Natural killer cell (primary cell): ENCODE measurements around the gene P4HA2. TPM values are rescaled to one million over a fixed set of nuclear protein-coding genes. Genes with fewer than 3 reads are reported as not detected.
A peak's percentile ranks its signal among the peaks of the same experiment; 100 is the strongest.

Experiments used
- ATAC-seq, 3 donors: fragments of 150-1000 bp in 2 of 3; fragments of 200-7000 bp in 1 of 3; cut with Tn5 transposase; 1 replicate in 1 of 3; 2 replicates in 2 of 3; pipeline ENCODE4 v1.10.0; 2021; ENCODE audit warnings: mild to moderate bottlenecking in 2 of 3, moderate library complexity in 2 of 3
- DNase-seq, 2 donors: peaks; one replicate each; pipeline versions ENCODE4 v3.0.0 to v3.0.0-alpha.2; 2013 to 2021; ENCODE audit warnings: mixed read lengths in 1 of 2
- H3K27ac ChIP-seq: one replicate; pipeline ENCODE4 v1.5.1; 2013; ENCODE audit warnings: mild to moderate bottlenecking, low read length
- H3K27me3 ChIP-seq: one replicate; pipeline ENCODE4 v1.6.1; 2013; ENCODE audit warnings: low read length; ENCODE audit not compliant: control insufficient read depth, insufficient read depth
- H3K36me3 ChIP-seq: one replicate; pipeline ENCODE4 v1.6.1; 2013; ENCODE audit warnings: low read length; ENCODE audit not compliant: control insufficient read depth, insufficient read depth
- H3K4me1 ChIP-seq: one replicate; pipeline ENCODE4 v1.6.1; 2013; ENCODE audit warnings: low read length; ENCODE audit not compliant: control insufficient read depth, insufficient read depth
- H3K4me3 ChIP-seq: one replicate; pipeline ENCODE4 v1.5.1; 2013; ENCODE audit warnings: low read length
- H3K9me3 ChIP-seq: one replicate; pipeline ENCODE4 v1.6.1; 2013; ENCODE audit warnings: low read length; ENCODE audit not compliant: control insufficient read depth, insufficient read depth
- H3K27ac Mint-ChIP-seq, 2 donors: one replicate each; pipeline ENCODE4 v1.8.0; 2022; ENCODE audit warnings: mild to moderate bottlenecking in 2 of 2, mixed read lengths in 2 of 2, moderate library complexity in 1 of 2
- H3K27me3 Mint-ChIP-seq, 2 donors: one replicate each; pipeline ENCODE4 v1.8.0; 2022; ENCODE audit warnings: low read depth in 2 of 2, mixed read lengths in 2 of 2
- H3K36me3 Mint-ChIP-seq: one replicate; pipeline ENCODE4 v1.8.0; 2022; ENCODE audit warnings: mixed read lengths
- H3K4me1 Mint-ChIP-seq, 2 donors: one replicate each; pipeline ENCODE4 v1.8.0; 2022; ENCODE audit warnings: mixed read lengths in 2 of 2
- H3K4me3 Mint-ChIP-seq: one replicate; pipeline ENCODE4 v1.8.0; 2022; ENCODE audit warnings: mild to moderate bottlenecking, moderate library complexity, mixed read lengths
- H3K9me3 Mint-ChIP-seq, 2 donors: one replicate each; pipeline ENCODE4 v1.8.0; 2022; ENCODE audit warnings: mixed read lengths in 2 of 2
- WGBS: methylation state at CpG from one replicate; pipeline ENCODE4 v1.1.7; 2013; ENCODE audit warnings: missing lambda C conversion rate; ENCODE audit not compliant: insufficient coverage; 5-methylcytosine and 5-hydroxymethylcytosine counted together
- intact Hi-C: fragments of 100-400 bp; cut with micrococcal nuclease; formaldehyde crosslinking; loops from one replicate; pipeline ENCODE4 v1.14.2; 2022
- total RNA-seq, 4 donors: library from RNA; stranded (reverse); fragments of 120-200 nt in 1 of 4; gene quantifications; one replicate each; pipeline versions ENCODE4 v1.2.3 to v1.2.4, GENCODE V29; 2013 to 2022
- TF ChIP-seq, protein P1 (sequence below): fragments of 200-600 bp; IDR thresholded peaks from one replicate; pipeline ENCODE4 v1.8.0; 2022; ENCODE audit warnings: antibody characterized with exemption

Gene P4HA2
- total RNA-seq, result under 1 TPM in 1 of 3 donors, not detected in 2; 0.20 TPM
- 0.54 TPM for total RNA-seq (2013)

DNA sequence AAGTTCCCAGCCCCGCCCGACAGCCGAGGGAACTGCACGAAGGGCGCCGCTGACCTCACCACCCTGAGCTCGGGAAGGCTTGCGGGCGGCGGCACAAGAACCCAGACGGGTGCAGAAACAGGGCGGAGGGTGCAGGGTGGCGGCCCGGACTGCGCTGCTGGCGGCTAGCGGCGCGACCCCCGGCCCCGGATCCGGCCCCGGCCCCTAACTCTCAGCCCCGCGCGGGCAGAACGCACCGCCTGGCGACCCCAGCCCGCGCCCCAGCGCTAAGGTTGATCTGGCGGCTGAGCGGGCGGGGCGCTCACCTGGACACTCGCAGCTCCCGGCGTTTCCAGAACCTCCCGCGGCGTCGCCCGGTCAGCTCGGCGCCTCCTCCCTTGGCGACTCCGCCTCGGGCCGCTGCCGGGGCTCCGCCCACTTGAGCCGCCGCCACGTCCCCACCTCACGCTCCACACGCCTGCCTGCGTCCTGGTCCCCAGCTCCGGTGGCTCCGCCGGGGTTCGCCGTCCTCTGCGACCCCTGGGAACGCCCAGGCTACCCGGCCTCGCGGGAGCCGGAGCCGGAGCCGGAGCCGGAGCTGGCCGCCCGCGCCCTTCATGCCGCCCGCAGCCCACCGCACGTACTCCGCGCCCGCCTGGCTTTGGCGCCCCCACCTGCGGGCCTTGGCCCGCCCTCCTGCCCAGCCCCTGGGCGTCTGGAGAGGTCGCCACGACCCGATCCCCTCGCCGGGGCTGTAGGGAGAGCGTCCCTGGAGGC, at the start of gene P4HA2:
Gene P4HA2 (minus strand): TSS at position 369 of the 756 bp plus-strand sequence. CDS start 9,227 bp downstream, outside the sequence.
- TF ChIP-seq, protein P1, sequence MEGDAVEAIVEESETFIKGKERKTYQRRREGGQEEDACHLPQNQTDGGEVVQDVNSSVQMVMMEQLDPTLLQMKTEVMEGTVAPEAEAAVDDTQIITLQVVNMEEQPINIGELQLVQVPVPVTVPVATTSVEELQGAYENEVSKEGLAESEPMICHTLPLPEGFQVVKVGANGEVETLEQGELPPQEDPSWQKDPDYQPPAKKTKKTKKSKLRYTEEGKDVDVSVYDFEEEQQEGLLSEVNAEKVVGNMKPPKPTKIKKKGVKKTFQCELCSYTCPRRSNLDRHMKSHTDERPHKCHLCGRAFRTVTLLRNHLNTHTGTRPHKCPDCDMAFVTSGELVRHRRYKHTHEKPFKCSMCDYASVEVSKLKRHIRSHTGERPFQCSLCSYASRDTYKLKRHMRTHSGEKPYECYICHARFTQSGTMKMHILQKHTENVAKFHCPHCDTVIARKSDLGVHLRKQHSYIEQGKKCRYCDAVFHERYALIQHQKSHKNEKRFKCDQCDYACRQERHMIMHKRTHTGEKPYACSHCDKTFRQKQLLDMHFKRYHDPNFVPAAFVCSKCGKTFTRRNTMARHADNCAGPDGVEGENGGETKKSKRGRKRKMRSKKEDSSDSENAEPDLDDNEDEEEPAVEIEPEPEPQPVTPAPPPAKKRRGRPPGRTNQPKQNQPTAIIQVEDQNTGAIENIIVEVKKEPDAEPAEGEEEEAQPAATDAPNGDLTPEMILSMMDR, result no peak
- Histone ChIP-seq H3K4me1 (peaks cover 11% of the 10 kb centered on the region), H3K4me3 (peak within 1 kb of the TSS; percentile 17), H3K27me3 (peaks cover 7% of the 10 kb centered on the region), H3K27ac (no peak within 1 kb of the TSS), H3K9me3 (no peaks in the 10 kb centered on the region), H3K36me3 (no peaks in the 10 kb centered on the region)
- 1% methylated on average over 92 of the region's 92 CpGs for WGBS
- DNase-seq, result peak; percentile 26 to 34
- H3K4me3 Mint-ChIP-seq, result peak within 1 kb of the TSS; percentile 59
- peak; percentile 59 to 86 (median 85) for ATAC-seq
- no peaks in the 10 kb centered on the region for H3K36me3 Mint-ChIP-seq
- peaks cover 18 to 34% of the 10 kb centered on the region in 2 donors for H3K27me3 Mint-ChIP-seq
- intact Hi-C loops, result no loop called here
- H3K4me1 Mint-ChIP-seq, result peaks cover 7 to 34% of the 10 kb centered on the region in 2 donors
- no peaks in the 10 kb centered on the region for H3K9me3 Mint-ChIP-seq
- H3K27ac Mint-ChIP-seq, result no peak within 1 kb of the TSS

DNA sequence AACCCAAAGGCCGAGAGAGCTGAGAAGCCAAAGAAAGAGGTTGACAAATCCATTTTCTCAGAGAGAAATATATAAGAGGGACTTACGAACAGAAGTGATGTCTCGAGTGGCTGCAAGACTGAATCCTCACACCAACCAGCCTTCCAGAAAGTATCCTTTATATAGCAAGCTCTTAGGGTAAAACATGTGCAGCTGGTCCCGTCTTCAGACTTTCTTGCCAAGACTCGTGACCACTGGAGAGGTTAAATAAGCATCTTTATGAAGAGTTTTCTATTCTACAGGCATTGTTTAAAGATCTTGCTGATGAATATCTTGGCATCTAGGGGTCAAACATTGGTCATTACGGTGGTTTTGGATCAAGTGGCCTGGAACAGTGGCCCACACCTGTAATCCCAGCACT, 49.6 kb upstream of the P4HA2 start:
- Mint-ChIP-seq H3K4me1 (peaks cover 0 to 8% of the 10 kb centered on the region in 2 donors), H3K27me3 (peaks cover 21 to 26% of the 10 kb centered on the region in 2 donors), H3K27ac (no peak overlapping the region), H3K36me3 (no peaks in the 10 kb centered on the region), H3K9me3 (no peaks in the 10 kb centered on the region), H3K4me3 (no peak overlapping the region)
- peaks cover 5% of the 10 kb centered on the region for H3K4me1 ChIP-seq
- H3K9me3 ChIP-seq, result no peaks in the 10 kb centered on the region
- 84% methylated on average over 6 of the region's 6 CpGs for WGBS
- no peak overlapping the region for H3K27ac ChIP-seq
- DNase-seq (no peak), ATAC-seq (no peak)
- intact Hi-C loops, result no loop called here
- H3K36me3 ChIP-seq, result no peaks in the 10 kb centered on the region
- no peak overlapping the region for H3K4me3 ChIP-seq
- peaks cover 3% of the 10 kb centered on the region for H3K27me3 ChIP-seq
- TF ChIP-seq, protein P1, result no peak

DNA sequence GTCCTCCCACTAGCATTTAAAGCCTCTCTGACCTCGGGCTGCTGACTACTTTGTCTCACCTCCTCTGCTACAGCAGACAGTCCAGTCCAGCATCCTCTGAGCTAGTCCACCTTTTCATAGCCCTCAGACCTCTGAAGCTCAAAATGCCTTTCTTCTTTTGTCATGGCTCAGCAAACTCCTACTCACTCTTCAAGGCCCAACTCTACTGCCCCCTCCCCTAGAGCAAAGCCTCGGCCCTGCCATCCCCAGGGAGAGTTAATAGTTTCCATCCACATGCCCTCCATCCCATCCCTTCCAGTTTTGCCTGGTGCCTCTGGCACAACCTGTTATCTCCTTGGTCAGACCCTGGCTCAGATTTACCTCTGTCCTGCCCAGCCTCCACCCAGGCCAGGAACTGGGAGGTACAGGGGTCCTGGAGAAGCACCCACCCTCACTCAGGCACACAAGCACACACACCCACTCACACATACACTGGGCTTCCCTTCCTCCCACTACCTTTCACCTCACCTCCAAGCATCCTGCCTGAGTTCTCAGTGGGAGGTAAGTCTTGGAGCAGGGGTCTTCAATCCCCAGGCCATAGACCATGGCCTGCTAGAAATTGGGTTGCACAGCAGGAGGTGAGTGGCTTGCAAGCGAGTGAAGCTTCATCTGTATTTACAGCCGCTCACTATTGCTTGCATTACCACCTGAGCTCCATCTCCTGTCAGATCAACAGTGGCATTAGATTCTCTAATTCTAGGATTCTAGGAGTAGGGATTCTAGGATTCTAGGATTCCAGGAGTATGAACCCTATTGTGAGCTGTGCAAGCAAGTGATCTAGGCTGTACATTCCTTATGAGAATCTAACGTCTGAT, 47.9 kb upstream of the P4HA2 start:
- Mint-ChIP-seq H3K9me3 (no peaks in the 10 kb centered on the region), H3K4me1 (peaks cover 0 to 18% of the 10 kb centered on the region in 2 donors), H3K4me3 (peak overlapping the region; percentile 5), H3K27ac (no peak overlapping the region), H3K27me3 (peaks cover 21 to 23% of the 10 kb centered on the region in 2 donors), H3K36me3 (no peaks in the 10 kb centered on the region)
- Histone ChIP-seq H3K4me3 (no peak overlapping the region), H3K4me1 (peaks cover 8% of the 10 kb centered on the region), H3K27ac (no peak overlapping the region), H3K27me3 (peaks cover 4% of the 10 kb centered on the region), H3K9me3 (no peaks in the 10 kb centered on the region), H3K36me3 (no peaks in the 10 kb centered on the region)
- DNase-seq (no peak), ATAC-seq (no peak)
- TF ChIP-seq, protein P1, result no peak
- intact Hi-C loops, result no loop called here
- 83% methylated on average over 4 of the region's 5 CpGs for WGBS
